Glomerular visceral epithelial cell (primary cell): ENCODE data around the gene ALPI.
"Not testable (repeated sequence)": the region's sequence is repeated elsewhere in the genome, so short reads cannot be mapped to it uniquely, and the experiment has no call there.

Source experiments
- DNase-seq: peaks from one replicate; pipeline ENCODE4 v3.0.0-alpha.2; 2016; ENCODE audit errors: extremely low spot score

ALPI gene

GRCh38 chr2:232441922-232442321, 14.0 kb upstream of the ALPI start:
- not testable (repeated sequence) for DNase-seq

- not testable (repeated sequence) for DNase-seq
Observed at GRCh38 chr2:232442431-232442830, 13.5 kb upstream of the ALPI start.

- not testable (repeated sequence) for DNase-seq
Observed at GRCh38 chr2:232443047-232443446, 12.9 kb upstream of the ALPI start.

- not testable (repeated sequence) for DNase-seq
Observed at GRCh38 chr2:232443669-232444408, 12.1 kb upstream of the ALPI start.

GRCh38 chr2:232444409-232445148, 11.4 kb upstream of the ALPI start:
- peak; percentile 60 for DNase-seq

- not testable (repeated sequence) for DNase-seq
Observed at GRCh38 chr2:232445149-232445885, 10.6 kb upstream of the ALPI start.

- DNase-seq, result not testable (repeated sequence)
Observed at GRCh38 chr2:232446266-232446777, 9.6 kb upstream of the ALPI start.

GRCh38 chr2:232447091-232447620, 8.8 kb upstream of the ALPI start:
- no peak for DNase-seq

- no peak for DNase-seq
Observed at GRCh38 chr2:232447638-232448303, 8.2 kb upstream of the ALPI start.

- DNase-seq, result no peak
Observed at GRCh38 chr2:232448304-232448690, 7.7 kb upstream of the ALPI start.

- DNase-seq, result no peak
Observed at GRCh38 chr2:232449964-232450363, 6.0 kb upstream of the ALPI start.

GRCh38 chr2:232451645-232452044, 4.3 kb upstream of the ALPI start:
- not testable (repeated sequence) for DNase-seq

GRCh38 chr2:232454630-232455029, 1.3 kb upstream of the ALPI start:
- DNase-seq, result no peak

- DNase-seq, result no peak
Observed at GRCh38 chr2:232456296-232457120, 555 bp downstream of the ALPI start.

GRCh38 chr2:232457121-232458011, 1.4 kb downstream of the ALPI start:
- no peak for DNase-seq

GRCh38 chr2:232458051-232458660, 2.2 kb downstream of the ALPI start:
- DNase-seq, result no peak

- DNase-seq, result no peak
Observed at GRCh38 chr2:232458661-232459418, 2.9 kb downstream of the ALPI start.

- DNase-seq, result no peak
Observed at GRCh38 chr2:232459419-232460035, 3.6 kb downstream of the ALPI start.
